ENCODE measurements around the gene RPS19BP1. TPM values are rescaled to one million over a fixed set of nuclear protein-coding genes. Genes with fewer than 3 reads are reported as not detected.

Gene RPS19BP1
- total RNA-seq, 1 experiment from 2014 or later = 102 TPM

DNA sequence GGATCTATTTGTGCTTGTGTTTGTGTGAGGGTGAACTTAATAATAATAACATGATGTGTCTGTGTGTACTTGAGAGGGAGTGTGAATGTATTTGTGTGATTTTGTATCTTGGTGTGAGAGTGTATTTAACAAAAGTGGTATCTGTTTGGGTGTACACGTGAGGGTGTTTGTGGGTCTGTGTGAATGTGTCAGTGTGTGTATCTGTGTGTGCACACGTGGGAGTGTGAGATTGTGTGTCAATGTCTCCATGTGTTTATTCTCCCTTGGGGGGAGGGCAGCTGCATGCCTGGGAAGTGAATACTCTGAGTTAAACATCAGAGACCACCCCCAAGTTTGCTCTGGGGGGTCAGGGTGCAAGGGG, 15.0 kb upstream of the RPS19BP1 start (continued):
- TF ChIP-seq CTCF (IDR thresholded peaks at IDR 0.05) = no peak
- TF ChIP-seq, protein P1, sequence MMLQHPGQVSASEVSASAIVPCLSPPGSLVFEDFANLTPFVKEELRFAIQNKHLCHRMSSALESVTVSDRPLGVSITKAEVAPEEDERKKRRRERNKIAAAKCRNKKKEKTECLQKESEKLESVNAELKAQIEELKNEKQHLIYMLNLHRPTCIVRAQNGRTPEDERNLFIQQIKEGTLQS (CRISPR knock-in tag; conservative IDR thresholded peaks at IDR 0.05) = no peak
- no peak for TF ChIP-seq CBFB (CRISPR knock-in tag; IDR thresholded peaks at IDR 0.05; ENCODE audit: low read depth)
- no peak for TF ChIP-seq SMAD3 (CRISPR knock-in tag; IDR thresholded peaks at IDR 0.05; ENCODE audit: borderline replicate concordance)
- no peak for TF ChIP-seq ZNF121 (CRISPR knock-in tag; IDR thresholded peaks at IDR 0.05)
- TF ChIP-seq, protein P2, sequence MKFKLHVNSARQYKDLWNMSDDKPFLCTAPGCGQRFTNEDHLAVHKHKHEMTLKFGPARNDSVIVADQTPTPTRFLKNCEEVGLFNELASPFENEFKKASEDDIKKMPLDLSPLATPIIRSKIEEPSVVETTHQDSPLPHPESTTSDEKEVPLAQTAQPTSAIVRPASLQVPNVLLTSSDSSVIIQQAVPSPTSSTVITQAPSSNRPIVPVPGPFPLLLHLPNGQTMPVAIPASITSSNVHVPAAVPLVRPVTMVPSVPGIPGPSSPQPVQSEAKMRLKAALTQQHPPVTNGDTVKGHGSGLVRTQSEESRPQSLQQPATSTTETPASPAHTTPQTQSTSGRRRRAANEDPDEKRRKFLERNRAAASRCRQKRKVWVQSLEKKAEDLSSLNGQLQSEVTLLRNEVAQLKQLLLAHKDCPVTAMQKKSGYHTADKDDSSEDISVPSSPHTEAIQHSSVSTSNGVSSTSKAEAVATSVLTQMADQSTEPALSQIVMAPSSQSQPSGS (CRISPR knock-in tag; IDR thresholded peaks at IDR 0.05; ENCODE audit: borderline replicate concordance, low read depth) = no peak
- no peak for TF ChIP-seq TEAD1 (CRISPR knock-in tag; IDR thresholded peaks at IDR 0.05)
- no peak for TF ChIP-seq FOXK1 (CRISPR knock-in tag; IDR thresholded peaks at IDR 0.05)

DNA sequence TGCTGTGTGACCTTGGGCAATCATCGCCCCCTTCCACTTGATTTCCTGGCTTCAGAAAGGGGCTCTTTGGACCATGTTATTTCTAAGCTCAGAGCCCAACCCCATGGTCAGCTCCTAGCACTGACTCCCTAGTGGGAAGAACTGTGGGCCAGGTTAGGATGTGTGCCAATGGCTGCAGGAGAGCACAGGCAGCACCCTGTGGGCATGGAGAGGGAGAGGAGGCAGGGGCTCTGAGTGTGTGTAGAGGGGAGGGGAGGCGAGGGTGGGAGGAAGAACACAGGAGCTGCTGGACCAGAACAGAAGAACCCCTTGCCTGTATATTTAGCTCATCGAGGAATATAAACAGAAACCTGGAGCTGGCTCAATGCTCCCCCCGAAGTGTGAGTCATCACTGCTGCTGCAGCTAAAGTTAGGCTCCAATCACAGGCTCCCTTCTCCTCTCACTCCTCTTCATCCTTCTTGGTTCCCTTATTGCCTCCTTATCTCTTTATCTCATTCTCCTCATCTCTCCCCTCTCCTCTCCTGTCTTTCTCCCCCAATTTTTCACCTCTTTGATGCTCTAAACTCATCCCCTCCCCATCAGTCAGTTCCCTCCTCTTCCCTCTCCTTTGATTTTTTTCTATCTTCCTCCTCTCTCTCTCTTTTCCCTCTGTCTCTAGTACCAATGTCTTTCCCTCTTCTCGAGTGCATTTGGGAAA, 14.5 kb upstream of the RPS19BP1 start:
- TF ChIP-seq NFATC4 (CRISPR knock-in tag; IDR thresholded peaks at IDR 0.05) (no peak), KAT7 (CRISPR knock-in tag; IDR thresholded peaks at IDR 0.05; ENCODE audit: borderline replicate concordance) (no peak), ZSCAN18 (CRISPR knock-in tag; IDR thresholded peaks at IDR 0.05) (no peak), PRRX2 (CRISPR knock-in tag; IDR thresholded peaks at IDR 0.05) (no peak), TP53 (CRISPR knock-in tag; IDR thresholded peaks at IDR 0.05) (no peak), SMAD3 (CRISPR knock-in tag; IDR thresholded peaks at IDR 0.05; ENCODE audit: borderline replicate concordance) (no peak), FOXK1 (CRISPR knock-in tag; IDR thresholded peaks at IDR 0.05) (no peak)
- TF ChIP-seq, protein P3, sequence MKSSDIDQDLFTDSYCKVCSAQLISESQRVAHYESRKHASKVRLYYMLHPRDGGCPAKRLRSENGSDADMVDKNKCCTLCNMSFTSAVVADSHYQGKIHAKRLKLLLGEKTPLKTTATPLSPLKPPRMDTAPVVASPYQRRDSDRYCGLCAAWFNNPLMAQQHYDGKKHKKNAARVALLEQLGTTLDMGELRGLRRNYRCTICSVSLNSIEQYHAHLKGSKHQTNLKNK (CRISPR knock-in tag; IDR thresholded peaks at IDR 0.05) = no peak
- no peak overlapping the region for H3K4me3 Mint-ChIP-seq
- H3K36me3 Mint-ChIP-seq = no peaks in the 10 kb centered on the region
- H3K27me3 Mint-ChIP-seq (ENCODE audit: low read depth) = peaks cover 35% of the 10 kb centered on the region
- H3K4me1 Mint-ChIP-seq = peaks cover 14% of the 10 kb centered on the region
- H3K27ac Mint-ChIP-seq = no peak overlapping the region
- ChIA-PET POLR2A (no interaction called here), CTCF (no interaction called here)
- DNase-seq (ENCODE audit: low spot score) = no peak
- ATAC-seq = no peak
- no peaks in the 10 kb centered on the region for H3K9me3 Mint-ChIP-seq

DNA sequence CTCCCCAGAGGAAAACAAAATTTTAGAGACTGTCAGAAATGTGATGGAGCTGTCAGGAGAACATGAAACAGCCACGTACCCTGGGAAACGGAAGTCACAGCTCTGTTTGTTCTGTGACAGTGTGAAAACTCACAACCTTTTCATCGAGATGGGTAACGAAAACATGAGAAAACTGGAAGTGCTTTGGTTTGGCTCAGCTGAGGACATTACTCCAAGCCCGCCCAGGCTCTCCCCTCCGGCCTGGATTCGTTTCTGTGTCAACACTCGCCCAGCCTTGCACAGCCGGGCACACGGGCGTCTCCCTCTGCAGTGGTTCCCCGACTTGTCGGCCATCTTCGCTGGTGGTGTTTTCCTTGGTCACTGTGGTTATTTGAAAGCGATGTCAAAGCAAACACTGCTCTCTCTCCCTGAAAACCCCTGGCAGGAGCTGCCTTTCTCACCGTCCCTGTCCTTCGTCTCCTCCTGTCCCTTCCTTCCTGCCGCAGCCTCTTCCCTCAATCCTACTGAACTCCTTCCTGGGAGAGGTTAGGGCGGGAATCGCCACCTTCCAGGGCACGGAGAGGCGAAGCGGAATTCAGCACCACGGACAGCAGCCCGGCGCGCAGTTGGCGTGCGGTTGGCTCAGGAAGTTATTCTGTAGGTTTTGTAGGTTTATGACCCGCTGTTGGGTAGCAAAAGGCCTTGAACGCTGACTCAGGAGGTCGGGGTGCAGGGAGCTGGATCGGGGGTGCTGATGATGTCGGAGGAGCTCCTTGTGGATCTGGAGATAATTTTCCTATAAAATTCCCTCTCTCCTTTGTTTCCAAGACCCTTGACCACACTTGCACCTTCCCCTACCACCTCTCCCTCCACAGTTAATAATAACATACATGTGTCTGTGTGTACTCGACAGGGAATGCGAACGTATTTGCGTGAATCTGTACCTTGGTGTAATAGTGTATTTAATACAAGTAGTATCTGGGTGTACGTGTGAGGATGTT, 13.1 kb upstream of the RPS19BP1 start:
- Mint-ChIP-seq H3K27me3 (ENCODE audit: low read depth) (peaks cover 35% of the 10 kb centered on the region), H3K36me3 (no peaks in the 10 kb centered on the region), H3K4me3 (no peak overlapping the region), H3K9me3 (no peaks in the 10 kb centered on the region), H3K27ac (no peak overlapping the region), H3K4me1 (peaks cover 14% of the 10 kb centered on the region)
- ATAC-seq = peak; percentile 78
- peak; percentile 82 for DNase-seq (ENCODE audit: low spot score)
- POLR2A ChIA-PET = no interaction called here
- CTCF ChIA-PET = interaction anchor here (0.6 to 1.5 kb wide), 4 partner anchors 12 to 479 kb away, joined by 3 to 5 read pairs (median 4); no protein-coding TSS in a partner anchor
- TF ChIP-seq CTCF (IDR thresholded peaks at IDR 0.05) (no peak), ZNF263 (CRISPR knock-in tag; IDR thresholded peaks at IDR 0.05; ENCODE audit: low read depth) (no peak)
- TF ChIP-seq, protein P4, sequence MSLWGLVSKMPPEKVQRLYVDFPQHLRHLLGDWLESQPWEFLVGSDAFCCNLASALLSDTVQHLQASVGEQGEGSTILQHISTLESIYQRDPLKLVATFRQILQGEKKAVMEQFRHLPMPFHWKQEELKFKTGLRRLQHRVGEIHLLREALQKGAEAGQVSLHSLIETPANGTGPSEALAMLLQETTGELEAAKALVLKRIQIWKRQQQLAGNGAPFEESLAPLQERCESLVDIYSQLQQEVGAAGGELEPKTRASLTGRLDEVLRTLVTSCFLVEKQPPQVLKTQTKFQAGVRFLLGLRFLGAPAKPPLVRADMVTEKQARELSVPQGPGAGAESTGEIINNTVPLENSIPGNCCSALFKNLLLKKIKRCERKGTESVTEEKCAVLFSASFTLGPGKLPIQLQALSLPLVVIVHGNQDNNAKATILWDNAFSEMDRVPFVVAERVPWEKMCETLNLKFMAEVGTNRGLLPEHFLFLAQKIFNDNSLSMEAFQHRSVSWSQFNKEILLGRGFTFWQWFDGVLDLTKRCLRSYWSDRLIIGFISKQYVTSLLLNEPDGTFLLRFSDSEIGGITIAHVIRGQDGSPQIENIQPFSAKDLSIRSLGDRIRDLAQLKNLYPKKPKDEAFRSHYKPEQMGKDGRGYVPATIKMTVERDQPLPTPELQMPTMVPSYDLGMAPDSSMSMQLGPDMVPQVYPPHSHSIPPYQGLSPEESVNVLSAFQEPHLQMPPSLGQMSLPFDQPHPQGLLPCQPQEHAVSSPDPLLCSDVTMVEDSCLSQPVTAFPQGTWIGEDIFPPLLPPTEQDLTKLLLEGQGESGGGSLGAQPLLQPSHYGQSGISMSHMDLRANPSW (CRISPR knock-in tag; conservative IDR thresholded peaks at IDR 0.05; ENCODE audit: low read depth) = no peak
- TF ChIP-seq, protein P2 (CRISPR knock-in tag; IDR thresholded peaks at IDR 0.05; ENCODE audit: borderline replicate concordance, low read depth) = peak; percentile 59; the same call in 1 of the 2 replicates

Data from WTC11 (cell line).